Measurements from ENCODE around the gene ABT1.
"Not testable (repeated sequence)": the region's sequence is repeated elsewhere in the genome, so short reads cannot be mapped to it uniquely, and the experiment has no call there.

ABT1 gene

DNA sequence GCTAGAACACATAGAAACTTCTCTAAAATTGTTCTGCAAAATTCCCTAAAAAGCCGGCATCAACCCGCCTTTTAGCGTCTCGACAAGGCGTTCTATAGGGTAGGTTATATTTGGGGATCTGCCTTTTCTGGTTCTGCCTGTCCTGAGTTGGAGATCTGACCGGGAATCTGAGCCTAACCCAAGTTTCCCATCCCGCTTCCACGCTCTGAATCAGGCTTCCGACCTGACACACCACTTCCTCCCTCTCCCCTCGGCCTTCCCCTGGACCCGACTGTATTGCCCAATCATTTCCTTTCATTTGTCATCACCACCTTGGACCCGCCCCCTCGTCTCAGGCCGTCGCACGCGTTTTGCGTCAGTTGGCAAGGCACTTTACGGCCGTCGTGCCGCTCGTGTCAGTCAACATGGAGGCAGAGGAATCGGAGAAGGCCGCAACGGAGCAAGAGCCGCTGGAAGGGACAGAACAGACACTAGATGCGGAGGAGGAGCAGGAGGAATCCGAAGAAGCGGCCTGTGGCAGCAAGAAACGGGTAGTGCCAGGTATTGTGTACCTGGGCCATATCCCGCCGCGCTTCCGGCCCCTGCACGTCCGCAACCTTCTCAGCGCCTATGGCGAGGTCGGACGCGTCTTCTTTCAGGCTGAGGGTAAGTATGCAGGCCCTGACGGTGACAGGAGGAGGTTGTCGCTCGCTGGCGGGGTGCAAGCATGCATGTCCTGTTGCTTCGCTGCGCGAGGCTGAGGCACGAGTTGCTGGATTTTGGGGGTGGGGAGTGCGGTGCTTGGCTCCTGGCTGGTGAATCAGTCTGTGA, at the start of gene ABT1:
Gene ABT1, plus strand, starts transcription at position 375 of the 810 bp plus-strand sequence. Its CDS starts 30 bp downstream, at position 405.
- intact Hi-C loops (cut with DNase I), result loop anchor here (2.0 to 10.0 kb wide), 3 partner anchors 62 to 402 kb away; partner anchors contain the start of gene ZNF322
- peak; percentile 92 to 99 (median 98) for DNase-seq

DNA sequence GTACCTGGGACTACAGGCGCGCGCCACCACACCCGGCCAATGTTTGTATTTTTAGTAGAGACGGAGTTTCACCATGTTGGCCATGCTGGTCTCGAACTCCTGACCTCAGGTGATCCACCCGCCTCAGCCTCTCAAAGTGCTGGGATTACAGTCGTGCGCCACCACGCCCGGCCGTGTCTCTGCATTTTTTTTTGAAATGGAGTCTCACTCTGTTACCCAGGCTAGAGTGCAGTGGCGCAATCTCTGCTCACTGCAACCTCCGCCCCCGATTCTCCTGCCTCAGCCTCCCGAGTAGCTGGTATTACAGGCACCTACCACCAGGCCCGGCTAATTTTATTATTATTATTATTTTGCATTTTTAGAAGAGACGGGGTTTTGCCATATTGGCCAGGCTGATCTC, 49.4 kb upstream of the ABT1 start:
- DNase-seq; intact Hi-C loops (cut with DNase I): not testable (repeated sequence)

DNA sequence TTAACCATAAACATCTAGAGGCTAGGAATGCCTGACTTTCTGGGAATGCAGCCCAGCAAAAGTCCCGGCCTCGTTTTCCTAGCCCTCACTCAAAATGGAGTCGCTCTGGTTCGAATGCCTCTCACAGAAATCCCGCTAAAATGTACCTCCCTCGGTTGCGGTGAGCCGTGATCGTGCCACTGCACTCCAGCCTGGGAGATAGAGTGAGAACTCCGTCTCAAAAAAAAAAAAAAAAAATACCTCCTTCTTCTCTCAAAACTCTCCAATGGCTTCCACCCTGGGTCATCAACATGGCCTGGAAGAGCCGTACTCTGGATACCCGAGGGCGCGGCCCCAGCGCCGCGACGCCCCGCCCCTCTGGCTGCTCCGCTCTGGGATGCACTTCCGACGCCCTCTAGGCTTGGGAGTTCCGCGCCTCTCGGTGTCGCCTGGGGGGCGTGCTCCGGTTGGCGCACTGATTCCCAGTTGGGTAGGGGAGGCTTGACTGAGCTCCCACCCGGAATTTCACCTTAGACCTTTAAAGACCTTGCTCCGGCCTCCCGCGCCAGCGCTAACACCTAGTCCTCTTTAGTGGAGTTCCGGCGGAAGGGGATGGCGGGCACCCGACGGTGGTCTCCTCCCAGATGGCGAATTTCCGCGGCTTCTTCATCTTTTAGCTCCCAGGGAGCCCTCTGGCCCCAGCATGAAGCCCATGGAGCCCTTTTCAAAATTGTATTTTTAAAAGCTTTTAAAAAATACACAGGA, 46.3 kb upstream of the ABT1 start:
- intact Hi-C loops (cut with DNase I), result no loop called here
- DNase-seq, result peak in 21 of 42 donors; percentile 21 to 67 (median 39)

GRCh38 chr6:26552205-26552604, 44.5 kb upstream of the ABT1 start:
- no peak for DNase-seq
- intact Hi-C loops (cut with DNase I), result loop anchor here (2.0 kb wide), 1 partner anchor 13 kb away; the partner anchor contains the start of gene HMGN4

DNA sequence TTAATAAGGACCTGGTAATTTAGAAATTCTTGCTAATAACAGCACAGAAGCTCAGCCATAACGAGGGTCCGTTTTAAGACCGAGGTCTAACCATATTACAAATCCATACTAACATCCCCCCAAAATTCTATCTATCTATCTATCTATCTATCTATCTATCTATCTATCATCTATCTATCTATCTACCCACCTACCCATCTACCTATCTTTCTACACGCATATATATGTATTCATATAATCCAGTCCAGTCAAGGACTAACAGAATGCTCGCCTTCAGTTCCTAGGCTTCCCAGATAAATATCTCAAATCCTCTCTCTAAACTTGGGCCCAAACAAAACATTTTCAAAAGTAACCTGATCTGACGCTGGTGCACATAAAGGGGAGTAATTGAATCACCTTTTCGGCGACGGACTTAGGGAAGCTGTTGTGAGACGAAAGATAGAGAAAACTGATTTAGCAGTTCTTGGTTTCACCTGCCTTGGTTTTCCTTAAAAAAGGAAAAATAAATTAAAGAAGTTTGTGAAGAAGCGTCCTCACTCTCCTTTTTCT, 44.0 kb upstream of the ABT1 start:
- DNase-seq, result no peak
- intact Hi-C loops (cut with DNase I), result loop anchor here (2.0 kb wide), 1 partner anchor 14 kb away; the partner anchor contains the start of gene HMGN4

GRCh38 chr6:26553264-26553634, 43.5 kb upstream of the ABT1 start:
- peak; percentile 66 to 94 (median 82) for DNase-seq
- intact Hi-C loops (cut with DNase I), result loop anchor here (2.0 kb wide), 1 partner anchor 14 kb away; the partner anchor contains the start of gene HMGN4

DNA sequence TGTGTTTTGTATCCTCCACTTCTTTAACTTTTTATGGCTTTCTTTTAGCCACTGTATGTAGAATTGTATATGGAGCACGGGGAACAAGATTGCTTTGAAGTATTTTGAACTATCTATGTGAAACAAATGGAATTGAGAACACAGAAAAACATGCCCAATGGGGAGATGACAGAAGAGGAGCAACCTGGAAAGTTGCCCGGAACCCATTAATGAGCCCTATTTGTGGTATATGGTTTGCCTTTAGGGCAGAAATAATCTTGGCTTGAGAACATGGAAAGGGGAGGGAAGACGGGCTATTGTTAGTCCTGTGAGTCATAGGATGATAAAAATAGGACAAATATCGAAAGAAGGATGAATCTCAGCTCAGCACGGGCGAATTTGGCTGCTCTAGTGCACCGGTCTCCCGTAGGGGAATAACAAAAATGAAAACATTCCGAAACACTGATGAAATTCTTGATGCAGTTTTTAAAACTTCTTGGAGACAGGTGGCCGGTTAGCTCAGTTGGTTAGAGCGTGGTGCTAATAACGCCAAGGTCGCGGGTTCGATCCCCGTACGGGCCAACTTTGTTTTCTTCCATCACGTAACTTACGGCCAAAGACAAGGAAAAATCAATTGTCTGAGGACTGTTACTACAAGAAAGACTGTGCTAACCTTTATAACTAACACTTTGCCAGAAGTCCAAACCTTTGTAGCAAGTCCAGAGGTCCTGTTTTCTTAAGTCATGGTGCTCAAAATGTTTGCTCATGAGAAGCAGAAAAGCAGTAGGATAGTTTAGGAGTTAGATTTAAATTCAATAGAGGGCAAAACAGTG, 42.9 kb upstream of the ABT1 start:
- DNase-seq, result peak in 39 of 42 donors; percentile 41 to 91 (median 73)
- intact Hi-C loops (cut with DNase I), result loop anchor here (2.0 kb wide), 1 partner anchor 15 kb away; the partner anchor contains the start of gene HMGN4

- intact Hi-C loops (cut with DNase I), result no loop called here
These were observed 42.4 kb upstream of the ABT1 start for GRCh38 chr6:26554447-26554696.

GRCh38 chr6:26554697-26555504, 41.9 kb upstream of the ABT1 start:
- intact Hi-C loops (cut with DNase I), result no loop called here
- DNase-seq, result peak in 36 of 42 donors; percentile 37 to 85 (median 60)

More at GRCh38 chr6:26554447-26554696, 42.4 kb upstream of the ABT1 start:
- DNase-seq, result no peak

GRCh38 chr6:26555505-26556262, 41.1 kb upstream of the ABT1 start:
- no peak for DNase-seq
- intact Hi-C loops (cut with DNase I), result no loop called here

- DNase-seq, result peak in 29 of 42 donors; percentile 29 to 85 (median 49)
- intact Hi-C loops (cut with DNase I), result no loop called here
These were observed 40.3 kb upstream of the ABT1 start for GRCh38 chr6:26556263-26557070.

DNA sequence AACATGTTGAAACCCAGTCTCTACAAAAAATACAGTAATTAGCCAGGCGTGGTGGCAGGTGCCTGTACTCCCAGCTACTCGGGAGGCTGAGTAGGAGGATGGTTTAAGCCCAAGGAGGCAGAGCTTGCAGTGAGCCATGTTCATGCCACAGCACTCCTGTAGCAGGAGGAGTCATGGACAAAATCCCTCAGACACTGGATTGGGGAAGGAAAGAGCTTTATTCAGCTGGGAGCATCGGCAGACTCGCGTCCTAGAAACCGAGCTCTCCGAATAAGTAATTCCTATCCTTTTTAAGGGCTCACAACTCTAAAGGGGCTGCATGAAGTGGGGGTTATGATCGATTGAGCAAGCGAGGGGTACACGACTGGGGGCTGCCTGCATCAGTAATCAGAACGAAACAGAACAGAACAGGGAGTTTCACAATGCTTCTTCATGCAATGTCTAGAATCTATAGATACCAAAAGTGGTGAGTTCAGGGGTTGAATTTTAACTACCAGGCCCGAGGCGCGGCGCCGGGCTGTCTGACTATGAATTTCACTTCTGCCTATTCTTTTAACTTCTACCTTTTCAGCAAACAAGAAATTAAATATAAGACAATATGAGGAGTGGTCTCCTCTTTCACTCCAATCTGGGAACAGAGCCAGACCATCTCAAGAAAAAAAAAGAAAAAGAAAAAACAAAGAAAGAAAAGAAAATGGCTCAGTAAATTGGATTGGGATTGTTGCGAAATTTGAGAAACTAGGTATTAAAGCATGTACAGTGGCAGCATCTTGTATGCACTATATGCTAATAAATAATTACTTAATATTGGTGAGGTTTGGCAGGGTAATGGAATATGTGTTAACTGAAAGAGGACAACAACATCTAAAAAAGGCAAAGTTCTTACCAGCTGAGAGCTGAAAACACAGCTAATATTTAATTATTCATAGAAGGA, 35.0 kb upstream of the ABT1 start:
- DNase-seq, result no peak
- intact Hi-C loops (cut with DNase I), result no loop called here

DNA sequence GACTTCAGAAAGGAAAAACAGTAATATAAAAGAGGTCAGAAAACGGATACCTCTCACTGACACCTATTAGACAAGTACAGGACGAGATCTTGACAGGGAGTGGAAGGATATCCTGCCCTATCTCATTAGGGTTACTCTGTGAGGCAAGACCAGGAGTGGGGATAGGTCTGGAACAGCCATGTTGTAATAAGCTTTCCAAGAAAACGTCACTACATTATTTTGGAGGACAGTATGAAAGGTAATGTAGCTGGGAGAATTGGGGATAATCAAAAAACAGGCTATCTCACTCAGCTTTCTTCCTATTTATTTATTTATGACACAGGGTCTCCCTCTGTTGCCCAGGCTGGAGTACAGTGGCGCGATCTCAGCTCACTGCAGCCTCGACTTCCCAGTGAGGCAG, 33.3 kb upstream of the ABT1 start:
- intact Hi-C loops (cut with DNase I), result no loop called here
- no peak for DNase-seq

DNA sequence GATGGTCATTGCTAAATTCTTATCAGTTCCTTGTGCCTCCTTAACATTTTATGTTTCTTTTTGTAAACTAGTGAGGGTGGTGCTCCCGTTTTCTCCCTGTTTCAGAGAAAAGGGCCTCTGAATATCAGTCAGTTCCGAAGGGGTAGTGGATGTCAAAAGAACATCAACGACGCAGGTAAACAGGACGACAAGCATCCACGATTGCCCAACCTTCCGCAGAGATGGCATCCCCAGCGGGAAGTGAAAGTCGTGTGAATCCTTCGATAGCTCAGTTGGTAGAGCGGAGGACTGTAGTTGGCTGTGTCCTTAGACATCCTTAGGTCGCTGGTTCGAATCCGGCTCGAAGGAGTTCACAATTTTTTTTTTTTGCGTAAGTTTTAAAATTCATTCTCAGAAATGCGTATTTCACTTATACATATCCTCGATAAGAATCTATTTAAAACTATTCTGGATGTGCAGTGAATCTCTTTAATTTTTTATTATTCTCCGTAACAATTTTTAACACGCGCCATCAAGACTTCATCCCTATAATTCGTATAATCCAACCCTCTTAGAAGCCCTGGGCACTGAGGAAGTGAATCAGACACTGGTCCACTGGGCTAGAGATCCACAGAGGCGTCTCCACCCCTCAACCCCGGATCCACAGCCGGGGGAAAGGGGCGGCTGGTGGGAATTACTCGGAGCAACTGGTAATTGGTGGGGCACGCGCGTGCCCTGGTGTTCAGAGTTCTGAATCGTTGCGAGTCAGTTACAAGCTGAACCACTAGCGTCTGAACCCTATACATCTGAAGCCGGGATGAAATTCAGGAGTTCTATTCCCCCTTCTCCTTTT, 27.9 kb upstream of the ABT1 start:
- DNase-seq, result peak; percentile 84 to 97 (median 95)
- intact Hi-C loops (cut with DNase I), result no loop called here

GRCh38 chr6:26569433-26569764, 27.4 kb upstream of the ABT1 start:
- DNase-seq, result no peak
- intact Hi-C loops (cut with DNase I), result no loop called here

Data from head of caudate nucleus (tissue), 42 donors.